Ovary (tissue), 9 donors: ENCODE results near the gene C3orf18. TPM values are rescaled to one million over a fixed set of nuclear protein-coding genes. Genes with fewer than 3 reads are reported as not detected.
"Not testable (repeated sequence)": the region's sequence is repeated elsewhere in the genome, so short reads cannot be mapped to it uniquely, and the experiment has no call there.

Experiments used
- DNase-seq, 5 donors: peaks; one replicate each; pipeline ENCODE4 v3.0.0-alpha.2; 2019 to 2020
- H3K27ac ChIP-seq, 2 donors: fragments of 200-600 bp; one replicate each; pipeline versions ENCODE4 v1.5.1 to v1.8.0; 2019 to 2022
- H3K27me3 ChIP-seq: fragments of 200-600 bp; one replicate; pipeline ENCODE4 v1.8.0; 2022
- H3K36me3 ChIP-seq: fragments of 200-600 bp; sonication (generic); one replicate; pipeline ENCODE4 v1.5.1; 2019
- H3K4me1 ChIP-seq: one replicate; pipeline ENCODE4 v1.8.1; 2013; ENCODE audit warnings: mild to moderate bottlenecking, moderate library complexity; ENCODE audit not compliant: insufficient read depth
- H3K4me3 ChIP-seq: fragments of 200-600 bp; sonication (generic); one replicate; pipeline ENCODE4 v1.5.1; 2017
- H3K9me3 ChIP-seq, 2 donors: fragments of 200-600 bp in 1 of 2; sonication (generic) in 1 of 2; one replicate each; pipeline versions ENCODE4 v1.5.1 to v1.8.1; 2013 to 2019; ENCODE audit warnings: mild to moderate bottlenecking in 1 of 2, moderate library complexity in 1 of 2
- CTCF ChIP-seq, 3 donors: fragments of 450-650 bp in 2 of 3; fragments of 200-600 bp in 1 of 3; IDR thresholded peaks; one replicate each; pipeline versions ENCODE4 v1.5.1 to v1.8.0; 2016 to 2022; ENCODE audit warnings: antibody characterized with exemption in 3 of 3, mild to moderate bottlenecking in 1 of 3
- EP300 ChIP-seq: sonication (generic); formaldehyde crosslinking; IDR thresholded peaks from one replicate; pipeline ENCODE4 v1.6.1; 2017; ENCODE audit warnings: antibody characterized with exemption
- POLR2A ChIP-seq: fragments of 450-650 bp; IDR thresholded peaks from one replicate; pipeline ENCODE4 v1.6.1; 2017; ENCODE audit warnings: antibody characterized with exemption, mild to moderate bottlenecking, moderate library complexity
- WGBS, 3 donors: extraction: QIAGEN DNeasy Blood & Tissue Kit in 1 of 3; methylation state at CpG; one replicate each; pipeline versions ENCODE4 v1.1.5 to v1.1.7; 2013 to 2017; 5-methylcytosine and 5-hydroxymethylcytosine counted together
- intact Hi-C, 4 donors: fragments of 100-400 bp; cut with DNase I; formaldehyde crosslinking; loops; one replicate each; pipeline versions ENCODE4 v1.11.0 to v1.15.1; 2022 to 2023
- polyA plus RNA-seq, 2 donors: library from polyadenylated mRNA; stranded (reverse); fragments of 200-250 nt in 1 of 2; fragments of 350-450 nt in 1 of 2; fragmentation: Illumina TruSeq in 1 of 2; extraction: RNeasy Lipid Tissue Mini Kit (QIAGEN cat#74804) in 1 of 2; gene quantifications; one replicate each; pipeline ENCODE4 v1.2.3, GENCODE V29; 2013 to 2014
- total RNA-seq, 7 donors: library from RNA; depleted of rRNA in 2 of 7; stranded (reverse); fragments of >200 nt in 2 of 7; fragmentation: NEBNext Ultra II Directional in 3 of 7; extraction: Animal tissue kit (Norgen Biotek cat#: 25700) in 3 of 7; gene quantifications; one replicate each; pipeline versions ENCODE4 v1.1.0 to v1.2.4, GENCODE V29; 2016 to 2023
- donor health status: DM: no; HTN: no; CAD: no; lungs with moderate emphysema.
- donor health status: DM: no; HTN: no; CAD: no.
- donor health status: Bipolar disorder and iron deficiency.
- donor health status: DM: yes; HTN: yes; CAD: no.
- donor health status: DM: no; HTN: no; CAD: no.
- donor health status: DM: yes; HTN: yes; CAD: no.

The C3orf18 gene
- total and polyA plus RNA-seq, 9 donors = 10.7 to 24.1 (median 17.5) TPM

DNA sequence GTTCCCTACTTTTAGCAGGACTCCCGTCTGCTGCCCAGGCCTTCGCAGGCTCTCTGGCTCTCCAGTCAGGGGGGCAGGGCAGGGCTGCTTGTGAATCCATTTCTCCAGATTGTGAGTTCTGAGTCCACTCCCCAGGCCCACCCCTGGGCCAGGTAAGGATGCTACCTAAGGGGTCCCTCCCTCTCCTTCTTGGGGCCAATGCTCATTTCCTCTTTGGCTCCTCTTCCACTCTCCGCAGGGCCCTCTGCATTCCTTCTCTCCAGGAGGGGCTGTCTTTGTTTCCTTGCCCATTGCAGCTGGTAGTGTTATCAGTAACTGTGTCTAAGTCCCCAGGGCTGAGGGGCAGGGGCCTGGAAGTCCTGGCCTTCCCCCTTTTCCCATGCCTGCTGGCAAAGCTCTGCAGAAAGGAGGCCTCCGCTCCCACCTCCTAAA, 51.1 kb downstream of the C3orf18 start:
- DNase-seq = peak in 1 of 5 donors; percentile 34
- H3K27ac ChIP-seq = peak overlapping the region; percentile 28 to 44
- WGBS, 3 donors = 70 to 75% (median 71%) methylated on average over 4 of the region's 4 CpGs
- TF ChIP-seq CTCF (IDR thresholded peaks at IDR 0.05) (no peak), POLR2A (no peak), EP300 (no peak)
- H3K4me3 ChIP-seq = no peak overlapping the region
- no peaks in the 10 kb centered on the region for H3K27me3 ChIP-seq
- no peaks in the 10 kb centered on the region for H3K36me3 ChIP-seq
- peaks cover 4% of the 10 kb centered on the region for H3K4me1 ChIP-seq
- H3K9me3 ChIP-seq = no peaks in the 10 kb centered on the region
- intact Hi-C loops = no loop called here

GRCh38 chr3:50515565-50516439, 51.7 kb downstream of the C3orf18 start:
- no peaks in the 10 kb centered on the region for H3K36me3 ChIP-seq
- peaks cover 4% of the 10 kb centered on the region for H3K4me1 ChIP-seq
- peak overlapping the region; percentile 28 to 44 for H3K27ac ChIP-seq
- H3K9me3 ChIP-seq = no peaks in the 10 kb centered on the region
- no peaks in the 10 kb centered on the region for H3K27me3 ChIP-seq
- H3K4me3 ChIP-seq = no peak overlapping the region
- TF ChIP-seq POLR2A (no peak), CTCF (IDR thresholded peaks at IDR 0.05) (no peak), EP300 (no peak)
- WGBS, 3 donors = 3 to 6% (median 4%) methylated on average over 21 to 22 of the region's 22 CpGs
- intact Hi-C loops = no loop called here
- peak; percentile 56 to 80 (median 69) for DNase-seq

DNA sequence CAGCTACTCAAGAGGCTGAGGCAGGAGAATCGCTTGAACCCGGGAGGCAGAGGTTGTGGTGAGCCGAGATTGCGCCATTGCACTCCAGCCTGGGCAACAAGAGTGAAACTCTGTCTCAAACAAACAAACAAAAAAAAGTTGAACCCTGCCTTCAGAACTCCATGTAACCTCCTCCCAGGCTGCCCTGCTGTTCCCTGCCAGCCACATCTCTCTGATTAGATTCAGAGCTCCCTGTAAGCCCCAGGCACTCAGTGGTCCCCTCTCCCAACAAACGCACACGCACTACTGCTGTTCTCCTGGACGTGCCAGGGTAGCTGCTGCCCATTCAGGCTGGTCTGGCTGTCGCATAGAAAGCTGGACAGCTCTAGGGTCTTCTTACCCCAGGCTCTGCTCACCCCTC, 54.6 kb downstream of the C3orf18 start:
- 85 to 91% (median 89%) methylated on average over 8 of the region's 8 CpGs for WGBS, 3 donors
- intact Hi-C loops, DNase-seq, H3K27me3 ChIP-seq, H3K9me3 ChIP-seq, H3K36me3 ChIP-seq, H3K27ac ChIP-seq, H3K4me3 ChIP-seq, H3K4me1 ChIP-seq: not testable (repeated sequence)

- WGBS, 3 donors = 80 to 93% (median 91%) methylated on average over 3 of the region's 3 CpGs
Measured at GRCh38 chr3:50512131-50512530, 55.4 kb downstream of the C3orf18 start.

DNA sequence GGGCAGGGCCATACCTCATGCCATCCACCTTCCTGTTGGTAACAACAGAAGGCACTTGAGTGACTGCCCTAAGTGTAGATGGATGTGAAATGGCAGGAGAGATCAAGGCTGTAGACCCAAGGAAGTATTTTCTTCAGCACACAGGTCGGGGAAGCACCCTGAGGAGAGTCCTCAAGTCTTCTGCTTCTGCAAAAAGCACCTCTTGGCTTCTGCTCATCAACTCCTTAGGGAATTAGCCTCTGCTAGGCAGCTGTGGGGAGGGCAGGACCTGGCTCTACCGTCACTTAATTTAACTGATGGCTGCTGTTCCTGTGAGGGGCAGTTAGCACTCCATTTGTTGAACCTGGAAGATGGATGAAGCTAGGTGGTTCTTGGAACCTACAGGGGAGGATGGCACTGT, 57.2 kb downstream of the C3orf18 start:
- H3K9me3 ChIP-seq = no peaks in the 10 kb centered on the region
- TF ChIP-seq EP300 = no peak
- TF ChIP-seq CTCF (IDR thresholded peaks at IDR 0.05) = no peak
- no peak for TF ChIP-seq POLR2A
- no peak overlapping the region for H3K27ac ChIP-seq
- no peaks in the 10 kb centered on the region for H3K4me1 ChIP-seq
- H3K36me3 ChIP-seq = no peaks in the 10 kb centered on the region
- WGBS, 3 donors = 79 to 85% (median 82%) methylated on average over 2 of the region's 2 CpGs
- DNase-seq = no peak
- no peak overlapping the region for H3K4me3 ChIP-seq
- intact Hi-C loops = no loop called here
- H3K27me3 ChIP-seq = no peaks in the 10 kb centered on the region

More at GRCh38 chr3:50512131-50512530, 55.4 kb downstream of the C3orf18 start:
- H3K4me1 ChIP-seq = peaks cover 4% of the 10 kb centered on the region
- no peaks in the 10 kb centered on the region for H3K9me3 ChIP-seq
- no peak overlapping the region for H3K27ac ChIP-seq
- H3K27me3 ChIP-seq = no peaks in the 10 kb centered on the region
- H3K4me3 ChIP-seq = no peak overlapping the region
- intact Hi-C loops = no loop called here
- no peak for DNase-seq
- H3K36me3 ChIP-seq = no peaks in the 10 kb centered on the region
- TF ChIP-seq POLR2A = no peak
- no peak for TF ChIP-seq EP300
